Gastroesophageal sphincter (tissue), 4 donors: Measurements from ENCODE around the gene CPNE7. TPM values are rescaled to one million over a fixed set of nuclear protein-coding genes. Genes with fewer than 3 reads are reported as not detected.

ENCODE experiments used
- ATAC-seq: fragments of 150-250 bp; one replicate; pipeline ENCODE4 v1.9.1; 2016; ENCODE audit warnings: mild to moderate bottlenecking, moderate library complexity
- H3K27ac ChIP-seq, 4 donors: fragments of 200-600 bp; sonication (generic) in 3 of 4; 1 replicate in 3 of 4; 2 replicates in 1 of 4; pipeline ENCODE4 v1.5.1; 2016 to 2019
- H3K27me3 ChIP-seq: fragments of 200-600 bp; sonication (generic); one replicate; pipeline ENCODE4 v1.5.1; 2019
- H3K36me3 ChIP-seq, 2 donors: fragments of 200-600 bp; sonication (generic); one replicate each; pipeline ENCODE4 v1.5.1; 2019; ENCODE audit warnings: control low read depth in 1 of 2
- H3K4me1 ChIP-seq, 3 donors: fragments of 200-600 bp; sonication (generic); 1 replicate in 2 of 3; 2 replicates in 1 of 3; pipeline ENCODE4 v1.5.1; 2016 to 2019; ENCODE audit warnings: control low read depth in 2 of 3
- H3K4me3 ChIP-seq, 2 donors: fragments of 200-600 bp; sonication (generic); one replicate each; pipeline ENCODE4 v1.5.1; 2019; ENCODE audit warnings: mild to moderate bottlenecking in 1 of 2, moderate library complexity in 1 of 2
- H3K9me3 ChIP-seq, 3 donors: fragments of 200-600 bp; sonication (generic); one replicate each; pipeline ENCODE4 v1.5.1; 2017 to 2019; ENCODE audit warnings: control low read depth in 2 of 3
- EP300 ChIP-seq: sonication (generic); formaldehyde crosslinking; IDR thresholded peaks from one replicate; pipeline ENCODE4 v1.6.1; 2017; ENCODE audit warnings: antibody characterized with exemption, mild to moderate bottlenecking
- POLR2A ChIP-seq, 2 donors: fragments of 450-650 bp; IDR thresholded peaks; one replicate each; pipeline ENCODE4 v1.6.1; 2017; ENCODE audit warnings: antibody characterized with exemption in 2 of 2, mild to moderate bottlenecking in 2 of 2, moderate library complexity in 1 of 2
- POLR2AphosphoS5 ChIP-seq: sonication (generic); formaldehyde crosslinking; IDR thresholded peaks from one replicate; pipeline ENCODE4 v1.6.1; 2017; ENCODE audit warnings: antibody characterized with exemption
- WGBS, 2 donors: methylation state at CpG; one replicate each; pipeline ENCODE4 v1.1.5; 2018; ENCODE audit warnings: low coverage in 1 of 2; 5-methylcytosine and 5-hydroxymethylcytosine counted together
- total RNA-seq, 4 donors: library from RNA; depleted of rRNA; stranded (reverse); fragments of >200 nt; gene quantifications; one replicate each; pipeline ENCODE4 v1.1.0, GENCODE V29; 2016
- TF ChIP-seq, protein P1 (sequence below), 4 experiments: fragments of 200-600 bp in 2 of 4; fragments of 450-650 bp in 2 of 4; sonication (generic) in 1 of 4; IDR thresholded peaks; one replicate each; pipeline ENCODE4 v1.5.1; 2017 to 2019; ENCODE audit warnings: antibody characterized with exemption in 4 of 4, mild to moderate bottlenecking in 2 of 4, moderate library complexity in 2 of 4

The CPNE7 gene
- total RNA-seq, 4 donors from 2014 or later = 0.67 to 1.8 TPM; not detected in 2

DNA sequence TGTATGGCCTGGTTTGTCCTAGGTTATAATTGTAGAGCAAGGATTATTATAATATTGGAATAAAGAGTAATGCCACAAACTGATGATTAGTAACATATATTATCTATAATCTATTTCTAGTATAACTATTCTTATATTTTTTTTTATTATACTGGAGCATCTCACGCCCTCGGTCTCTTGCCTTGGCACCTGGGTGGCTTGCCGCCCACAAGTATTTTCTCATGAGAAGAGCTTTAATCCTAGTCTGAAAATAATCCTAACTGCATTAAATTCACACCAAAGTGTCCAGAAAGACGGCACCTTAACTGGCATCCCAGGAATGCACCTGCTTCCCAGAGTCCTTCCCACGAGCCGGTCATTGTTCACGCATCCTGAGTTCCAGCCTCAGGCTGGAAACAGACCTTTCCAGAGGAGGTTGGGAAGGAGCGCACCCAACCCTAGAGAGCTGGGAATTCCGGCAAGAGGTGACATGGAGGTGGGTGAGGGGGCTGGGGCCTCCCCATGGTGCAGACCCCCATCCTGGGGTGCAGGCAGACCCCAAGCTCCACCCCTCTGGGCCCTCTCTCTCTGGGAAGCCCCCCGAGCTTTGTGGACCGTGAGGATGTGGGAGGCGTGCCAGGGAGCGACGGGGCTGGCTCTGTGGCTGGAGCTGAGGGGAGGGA is 66.0 kb downstream of the CPNE7 start:
- ATAC-seq = peak; percentile 14
- 28 to 31% methylated on average over 4 of the region's 14 CpGs for WGBS, 2 donors
- TF ChIP-seq POLR2AphosphoS5 (no peak), EP300 (no peak), POLR2A (IDR thresholded peaks at IDR 0.05) (no peak)
- TF ChIP-seq, protein P1, sequence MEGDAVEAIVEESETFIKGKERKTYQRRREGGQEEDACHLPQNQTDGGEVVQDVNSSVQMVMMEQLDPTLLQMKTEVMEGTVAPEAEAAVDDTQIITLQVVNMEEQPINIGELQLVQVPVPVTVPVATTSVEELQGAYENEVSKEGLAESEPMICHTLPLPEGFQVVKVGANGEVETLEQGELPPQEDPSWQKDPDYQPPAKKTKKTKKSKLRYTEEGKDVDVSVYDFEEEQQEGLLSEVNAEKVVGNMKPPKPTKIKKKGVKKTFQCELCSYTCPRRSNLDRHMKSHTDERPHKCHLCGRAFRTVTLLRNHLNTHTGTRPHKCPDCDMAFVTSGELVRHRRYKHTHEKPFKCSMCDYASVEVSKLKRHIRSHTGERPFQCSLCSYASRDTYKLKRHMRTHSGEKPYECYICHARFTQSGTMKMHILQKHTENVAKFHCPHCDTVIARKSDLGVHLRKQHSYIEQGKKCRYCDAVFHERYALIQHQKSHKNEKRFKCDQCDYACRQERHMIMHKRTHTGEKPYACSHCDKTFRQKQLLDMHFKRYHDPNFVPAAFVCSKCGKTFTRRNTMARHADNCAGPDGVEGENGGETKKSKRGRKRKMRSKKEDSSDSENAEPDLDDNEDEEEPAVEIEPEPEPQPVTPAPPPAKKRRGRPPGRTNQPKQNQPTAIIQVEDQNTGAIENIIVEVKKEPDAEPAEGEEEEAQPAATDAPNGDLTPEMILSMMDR (IDR thresholded peaks at IDR 0.05) = no peak

DNA sequence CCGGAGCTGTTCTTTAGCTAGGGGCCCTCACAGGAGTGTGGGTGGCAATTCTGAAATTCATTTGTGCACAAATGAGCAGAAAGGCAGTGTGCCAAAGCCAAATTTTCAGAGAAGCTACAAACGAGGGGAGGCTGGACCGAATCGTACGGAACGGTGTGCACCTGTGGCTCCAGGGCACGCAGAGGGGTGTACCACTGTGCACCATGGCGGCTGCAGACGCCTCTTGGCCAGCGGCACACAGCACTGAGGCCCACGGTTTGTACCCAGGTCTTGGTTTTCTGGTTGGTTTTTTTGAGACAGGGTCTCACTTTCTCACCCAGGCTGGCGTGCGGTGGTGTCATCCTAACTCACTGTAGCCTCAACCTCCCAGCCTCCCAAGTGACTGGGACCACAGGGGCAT is 67.0 kb downstream of the CPNE7 start:
- H3K36me3 ChIP-seq = peaks cover 0 to 39% of the 10 kb centered on the region in 2 donors
- no peak for ATAC-seq
- no peak overlapping the region for H3K4me3 ChIP-seq
- no peaks in the 10 kb centered on the region for H3K27me3 ChIP-seq
- H3K27ac ChIP-seq = no peak overlapping the region
- H3K4me1 ChIP-seq = peaks cover 0 to 21% (median 0%) of the 10 kb centered on the region in 3 donors
- TF ChIP-seq EP300 (no peak), POLR2A (IDR thresholded peaks at IDR 0.05) (no peak), POLR2AphosphoS5 (no peak)
- TF ChIP-seq, protein P1 (IDR thresholded peaks at IDR 0.05) = no peak
- 40 to 81% methylated on average over 1 to 4 of the region's 13 CpGs for WGBS, 2 donors
- H3K9me3 ChIP-seq = no peaks in the 10 kb centered on the region

More for the DNA sequence above, 66.0 kb downstream of the CPNE7 start:
- H3K27ac ChIP-seq = peak overlapping the region in 2 of 4 donors; percentile 66 to 72
- H3K36me3 ChIP-seq = peaks cover 0 to 30% of the 10 kb centered on the region in 2 donors
- H3K9me3 ChIP-seq = no peaks in the 10 kb centered on the region
- peaks cover 0 to 21% (median 0%) of the 10 kb centered on the region in 3 donors for H3K4me1 ChIP-seq
- H3K27me3 ChIP-seq = no peaks in the 10 kb centered on the region
- H3K4me3 ChIP-seq = peak overlapping the region in 1 of 2 donors; percentile 50

DNA sequence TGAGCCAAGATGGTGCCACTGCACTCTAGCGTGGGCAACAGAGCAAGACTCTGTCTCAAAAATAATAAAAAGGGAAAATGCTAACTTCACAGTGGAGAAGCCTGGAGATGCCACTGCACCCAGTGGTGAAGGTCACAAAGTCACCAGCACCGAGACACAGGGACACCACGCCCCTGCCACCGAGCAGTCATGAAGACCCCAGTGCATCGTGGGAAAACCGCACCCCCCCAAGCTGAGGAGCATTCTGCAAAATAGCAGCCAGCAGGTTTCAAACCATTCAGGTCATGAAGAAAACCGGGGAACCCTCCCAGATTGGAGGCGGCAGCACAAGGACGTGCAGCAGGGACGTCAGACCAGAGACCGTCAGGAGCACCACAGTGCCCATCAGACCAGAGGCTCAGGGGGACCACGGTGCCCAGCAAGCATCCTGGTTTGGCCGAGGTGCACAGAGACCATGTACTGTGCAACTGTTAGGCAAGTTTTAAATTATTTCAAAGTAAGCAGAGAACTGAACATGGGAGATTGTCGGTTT is 68.3 kb downstream of the CPNE7 start:
- Histone ChIP-seq H3K27ac (no peak overlapping the region), H3K4me3 (no peak overlapping the region), H3K9me3 (no peaks in the 10 kb centered on the region), H3K4me1 (peaks cover 0 to 21% (median 0%) of the 10 kb centered on the region in 3 donors), H3K27me3 (no peaks in the 10 kb centered on the region), H3K36me3 (peaks cover 0 to 45% of the 10 kb centered on the region in 2 donors)
- TF ChIP-seq POLR2A (IDR thresholded peaks at IDR 0.05) = no peak
- TF ChIP-seq, protein P1 (IDR thresholded peaks at IDR 0.05) = no peak
- no peak for TF ChIP-seq POLR2AphosphoS5
- TF ChIP-seq EP300 = no peak
- no peak for ATAC-seq
- WGBS, 2 donors = 67 to 81% methylated on average over 1 to 7 of the region's 14 CpGs

DNA sequence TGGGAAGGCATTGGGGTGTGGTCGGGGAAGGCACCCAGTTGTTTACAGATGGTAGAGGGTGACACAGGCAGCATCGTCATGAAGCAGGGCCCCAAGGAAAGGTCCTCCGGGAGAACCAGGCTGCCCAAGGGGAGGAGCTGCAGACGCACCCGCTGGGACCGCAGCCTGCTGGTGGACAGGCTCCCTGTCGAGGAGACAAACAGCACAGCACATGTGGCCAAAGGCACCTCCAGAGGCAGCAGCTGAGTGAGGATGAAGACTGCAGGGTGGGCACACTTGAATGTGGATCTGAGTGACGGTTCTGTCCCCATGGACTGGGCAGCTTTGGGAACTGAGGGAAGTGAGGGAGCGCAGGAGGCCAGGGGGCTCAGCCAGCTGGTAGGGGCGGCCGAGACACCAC is 69.6 kb downstream of the CPNE7 start:
- Histone ChIP-seq H3K9me3 (no peaks in the 10 kb centered on the region), H3K4me1 (peaks cover 0 to 19% (median 0%) of the 10 kb centered on the region in 3 donors), H3K4me3 (no peak overlapping the region), H3K27ac (no peak overlapping the region), H3K27me3 (no peaks in the 10 kb centered on the region), H3K36me3 (peaks cover 0 to 58% of the 10 kb centered on the region in 2 donors)
- TF ChIP-seq EP300 (no peak), POLR2AphosphoS5 (no peak), POLR2A (IDR thresholded peaks at IDR 0.05) (no peak)
- TF ChIP-seq, protein P1 (IDR thresholded peaks at IDR 0.05) = no peak
- ATAC-seq = no peak
- 70 to 88% methylated on average over 2 to 3 of the region's 11 CpGs for WGBS, 2 donors

- H3K9me3 ChIP-seq = no peaks in the 10 kb centered on the region
- no peaks in the 10 kb centered on the region for H3K27me3 ChIP-seq
- TF ChIP-seq, protein P1 (IDR thresholded peaks at IDR 0.05) = no peak
- TF ChIP-seq EP300 (no peak), POLR2A (IDR thresholded peaks at IDR 0.05) (no peak)
- peaks cover 0 to 69% of the 10 kb centered on the region in 2 donors for H3K36me3 ChIP-seq
- ATAC-seq = no peak
- H3K27ac ChIP-seq = no peak overlapping the region
- peaks cover 0 to 8% (median 0%) of the 10 kb centered on the region in 3 donors for H3K4me1 ChIP-seq
- no peak overlapping the region for H3K4me3 ChIP-seq
- WGBS, 2 donors = 94% methylated on average over 7 of the region's 22 CpGs; no CpG with 5 or more reads in 1 of the 2 donors
Measured at GRCh38 chr16:89646270-89646669, 70.7 kb downstream of the CPNE7 start.
